ENCODE measurements around the gene APPBP2. TPM values are rescaled to one million over a fixed set of nuclear protein-coding genes. Genes with fewer than 3 reads are reported as not detected.

APPBP2 gene
- total and polyA plus RNA-seq, 2 donors (not counting 3 experiments of a cell fraction or from before 2014, with no cell fraction given) = 8.4 to 49.1 TPM

DNA sequence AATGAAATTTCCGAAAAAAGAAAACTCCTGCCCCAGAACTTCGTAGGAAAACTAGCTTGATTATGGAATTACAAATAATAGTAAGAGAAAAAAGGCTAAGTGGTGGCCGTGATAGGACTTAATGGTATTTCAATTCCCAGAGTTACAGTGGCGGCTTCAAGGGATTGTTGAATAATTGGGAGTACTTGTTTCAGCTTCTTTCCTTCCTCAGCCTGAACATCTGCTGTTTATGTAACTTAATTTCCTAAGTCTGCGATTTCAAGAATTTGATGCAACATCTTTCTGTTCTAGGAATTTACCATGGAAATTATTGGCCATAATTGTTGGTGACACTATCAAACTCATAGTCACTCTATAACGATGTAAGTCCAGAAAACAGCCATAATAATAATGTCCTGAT, 684 bp upstream of the APPBP2 start:
- Histone ChIP-seq H3K9ac (replicated peaks; ENCODE audit: extremely low read depth, insufficient read depth, low read length) (peak overlapping the region; percentile 94), H3K9me1 (replicated peaks; ENCODE audit: control insufficient read depth, extremely low read depth, insufficient read depth, low read length) (no peaks in the 10 kb centered on the region), H3K36me3 (ENCODE audit: control insufficient read depth in 2 of 2, extremely low read depth in 1 of 2, insufficient read depth in 2 of 2, low read length in 2 of 2) (no peaks in the 10 kb centered on the region), H3K4me3 (replicated peaks in 1 of 3; ENCODE audit: insufficient read depth in 1 of 3, low read depth in 1 of 3, low read length in 3 of 3) (peak overlapping the region; percentile 71 to 94 (median 91)), H3K4me2 (ENCODE audit: insufficient read depth, low read length) (peak overlapping the region; percentile 97), H3K27ac (ENCODE audit: insufficient read depth, low read depth, low read length) (peak overlapping the region; percentile 86), H3K4me1 (ENCODE audit: control insufficient read depth, extremely low read depth, insufficient read depth, low read length) (peaks cover 11% of the 10 kb centered on the region), H2AFZ (ENCODE audit: low read depth, low read length) (peak overlapping the region; percentile 95), H4K20me1 (replicated peaks; ENCODE audit: control insufficient read depth, extremely low read depth, insufficient read depth, low read length) (peaks cover 3% of the 10 kb centered on the region), H3K79me2 (ENCODE audit: control insufficient read depth, insufficient read depth, low read length) (peaks cover 43% of the 10 kb centered on the region), H3K27me3 (ENCODE audit: control insufficient read depth in 2 of 2, insufficient read depth in 2 of 2, low read length in 2 of 2) (no peaks in the 10 kb centered on the region), H3K9me3 (replicated peaks; ENCODE audit: control insufficient read depth, insufficient read depth, low read length) (no peaks in the 10 kb centered on the region)
- FAIRE-seq = no peak
- CTCF ChIA-PET = interaction anchor here (0.6 to 2.1 kb wide), 14 partner anchors 8 to 114 kb away, joined by 3 to 13 read pairs (median 3); partner anchors contain the start of gene PPM1D
- TF ChIP-seq POLR2AphosphoS5 (IDR thresholded peaks at IDR 0.05; ENCODE audit: insufficient read depth, low read depth, low read length) (no peak), MYC (IDR thresholded peaks at IDR 0.05; ENCODE audit: low read depth, low read length) (no peak), EZH2 (IDR thresholded peaks at IDR 0.05; ENCODE audit: borderline replicate concordance, low read depth, low read length, severe bottlenecking) (no peak), FOS (IDR thresholded peaks at IDR 0.05; ENCODE audit: borderline replicate concordance, insufficient read depth, low read length) (no peak), POLR2A (IDR thresholded peaks at IDR 0.05; ENCODE audit: low read depth, low read length) (no peak)
- no TSS peak for BruUV-seq (replicated peaks)
- DNase-seq (ENCODE audit: low read depth, low spot score) = peak; percentile 49
- intact Hi-C loops (cut with micrococcal nuclease) = loop anchor here (1.0 kb wide), 4 partner anchors 43 to 112 kb away; no protein-coding TSS in a partner anchor
- POLR2A ChIA-PET = interaction anchor here (0.6 to 1.6 kb wide), 9 partner anchors 12 to 176 kb away, joined by 3 to 10 read pairs (median 4); partner anchors contain the start of genes BCAS3 and PPM1D
- dilution Hi-C loops (cut with MboI; ENCODE audit: extremely low pct_ligation_motif_present, low sequenced_read_pairs) = no loop called here

DNA sequence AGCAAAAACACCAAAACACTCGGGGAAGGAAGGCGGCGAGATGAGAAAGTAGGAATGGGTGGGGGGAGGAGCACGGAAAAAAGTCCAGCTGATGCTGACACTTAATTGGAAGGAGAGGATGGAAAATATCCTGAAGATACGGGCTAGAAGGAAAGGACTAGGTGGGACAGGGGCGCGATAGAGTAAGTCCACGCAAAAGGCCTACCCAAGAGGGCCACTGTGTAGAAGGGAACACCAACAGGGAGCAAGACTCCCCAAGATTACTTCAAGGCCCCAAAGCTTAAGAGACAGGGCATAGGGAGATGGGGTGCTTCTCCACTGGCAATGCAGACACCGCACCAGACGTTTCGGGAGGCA, 736 bp downstream of the APPBP2 start:
- Histone ChIP-seq H4K20me1 (replicated peaks; ENCODE audit: control insufficient read depth, extremely low read depth, insufficient read depth, low read length) (peaks cover 8% of the 10 kb centered on the region), H3K4me2 (ENCODE audit: insufficient read depth, low read length) (peak overlapping the region; percentile 99), H3K27me3 (ENCODE audit: control insufficient read depth in 2 of 2, insufficient read depth in 2 of 2, low read length in 2 of 2) (no peaks in the 10 kb centered on the region), H3K4me1 (ENCODE audit: control insufficient read depth, extremely low read depth, insufficient read depth, low read length) (peaks cover 11% of the 10 kb centered on the region), H3K79me2 (ENCODE audit: control insufficient read depth, insufficient read depth, low read length) (peaks cover 56% of the 10 kb centered on the region), H3K4me3 (replicated peaks in 1 of 3; ENCODE audit: insufficient read depth in 1 of 3, low read depth in 1 of 3, low read length in 3 of 3) (peak overlapping the region; percentile 71 to 94 (median 91)), H3K36me3 (ENCODE audit: control insufficient read depth in 2 of 2, extremely low read depth in 1 of 2, insufficient read depth in 2 of 2, low read length in 2 of 2) (no peaks in the 10 kb centered on the region), H2AFZ (ENCODE audit: low read depth, low read length) (peak overlapping the region; percentile 86), H3K9ac (replicated peaks; ENCODE audit: extremely low read depth, insufficient read depth, low read length) (peak overlapping the region; percentile 94), H3K27ac (ENCODE audit: insufficient read depth, low read depth, low read length) (peak overlapping the region; percentile 86), H3K9me3 (replicated peaks; ENCODE audit: control insufficient read depth, insufficient read depth, low read length) (no peaks in the 10 kb centered on the region), H3K9me1 (replicated peaks; ENCODE audit: control insufficient read depth, extremely low read depth, insufficient read depth, low read length) (no peaks in the 10 kb centered on the region)
- ChIA-PET CTCF (interaction anchor here (0.7 to 2.1 kb wide), 6 partner anchors 20 to 115 kb away, joined by 3 to 8 read pairs (median 4); no protein-coding TSS in a partner anchor), POLR2A (no interaction called here)
- DNase-seq (ENCODE audit: low read depth, low spot score) = peak; percentile 50
- TF ChIP-seq POLR2A (IDR thresholded peaks at IDR 0.05; ENCODE audit: low read depth, low read length) (no peak), GATA2 (IDR thresholded peaks at IDR 0.05; ENCODE audit: insufficient read depth, insufficient read length, low read depth, low read length) (no peak), EZH2 (IDR thresholded peaks at IDR 0.05; ENCODE audit: borderline replicate concordance, low read depth, low read length, severe bottlenecking) (no peak), POLR2AphosphoS5 (IDR thresholded peaks at IDR 0.05; ENCODE audit: insufficient read depth, low read depth, low read length) (no peak), MYC (IDR thresholded peaks at IDR 0.05; ENCODE audit: low read depth, low read length) (no peak), JUN (IDR thresholded peaks at IDR 0.05; ENCODE audit: borderline replicate concordance, insufficient read depth, insufficient read length, low read depth) (no peak), FOS (IDR thresholded peaks at IDR 0.05; ENCODE audit: borderline replicate concordance, insufficient read depth, low read length) (no peak)
- TF ChIP-seq, protein P1, sequence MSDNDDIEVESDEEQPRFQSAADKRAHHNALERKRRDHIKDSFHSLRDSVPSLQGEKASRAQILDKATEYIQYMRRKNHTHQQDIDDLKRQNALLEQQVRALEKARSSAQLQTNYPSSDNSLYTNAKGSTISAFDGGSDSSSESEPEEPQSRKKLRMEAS (IDR thresholded peaks at IDR 0.05; ENCODE audit: insufficient read depth, insufficient read length) = no peak
- TF ChIP-seq, protein P2, sequence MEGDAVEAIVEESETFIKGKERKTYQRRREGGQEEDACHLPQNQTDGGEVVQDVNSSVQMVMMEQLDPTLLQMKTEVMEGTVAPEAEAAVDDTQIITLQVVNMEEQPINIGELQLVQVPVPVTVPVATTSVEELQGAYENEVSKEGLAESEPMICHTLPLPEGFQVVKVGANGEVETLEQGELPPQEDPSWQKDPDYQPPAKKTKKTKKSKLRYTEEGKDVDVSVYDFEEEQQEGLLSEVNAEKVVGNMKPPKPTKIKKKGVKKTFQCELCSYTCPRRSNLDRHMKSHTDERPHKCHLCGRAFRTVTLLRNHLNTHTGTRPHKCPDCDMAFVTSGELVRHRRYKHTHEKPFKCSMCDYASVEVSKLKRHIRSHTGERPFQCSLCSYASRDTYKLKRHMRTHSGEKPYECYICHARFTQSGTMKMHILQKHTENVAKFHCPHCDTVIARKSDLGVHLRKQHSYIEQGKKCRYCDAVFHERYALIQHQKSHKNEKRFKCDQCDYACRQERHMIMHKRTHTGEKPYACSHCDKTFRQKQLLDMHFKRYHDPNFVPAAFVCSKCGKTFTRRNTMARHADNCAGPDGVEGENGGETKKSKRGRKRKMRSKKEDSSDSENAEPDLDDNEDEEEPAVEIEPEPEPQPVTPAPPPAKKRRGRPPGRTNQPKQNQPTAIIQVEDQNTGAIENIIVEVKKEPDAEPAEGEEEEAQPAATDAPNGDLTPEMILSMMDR (IDR thresholded peaks at IDR 0.05; ENCODE audit: extremely low read depth in 1 of 2, insufficient read depth in 1 of 2, low read depth in 1 of 2, low read length in 2 of 2) = no peak
- BruUV-seq (replicated peaks) = no TSS peak
- intact Hi-C loops (cut with micrococcal nuclease) (no loop called here), dilution Hi-C loops (cut with MboI; ENCODE audit: extremely low pct_ligation_motif_present, low sequenced_read_pairs) (no loop called here)
- no peak for FAIRE-seq
